Choroid plexus epithelial cell (primary cell): ENCODE measurements around the gene DTX3L.

Experiments
- DNase-seq: peaks from one replicate; pipeline ENCODE4 v3.0.0-alpha.2; 2010; ENCODE audit warnings: low read depth
- H3K4me3 ChIP-seq: 2 replicates; pipeline ENCODE4 v1.5.1; 2011; ENCODE audit warnings: low read depth, mild to moderate bottlenecking, control low read depth, low read length, moderate library complexity
- TF ChIP-seq, protein P1 (sequence below): conservative IDR thresholded peaks from 2 replicates; pipeline ENCODE4 v1.5.1; 2011; ENCODE audit warnings: low read depth, mild to moderate bottlenecking, control low read depth, inconsistent platforms, low read length, moderate library complexity

Gene DTX3L

DNA sequence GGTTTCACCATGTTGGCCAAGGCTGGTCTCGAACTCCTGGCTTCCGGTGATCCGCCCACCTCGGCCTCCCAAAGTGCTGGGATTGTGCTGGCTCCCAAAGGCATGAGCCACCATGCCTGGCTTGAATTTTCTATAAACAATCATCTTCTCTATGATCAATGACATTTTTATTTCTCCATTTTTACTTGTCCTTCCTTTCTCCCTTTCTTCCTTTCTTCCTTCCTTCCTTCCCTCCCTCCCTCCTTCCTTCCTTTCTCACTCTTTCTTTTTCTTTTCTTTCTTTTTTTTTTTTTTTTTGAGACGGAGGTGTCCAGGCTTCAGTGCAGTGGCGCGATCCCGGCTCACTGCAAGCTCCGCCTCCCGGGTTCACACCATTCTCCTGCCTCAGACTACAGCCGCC is 40.8 kb upstream of the DTX3L start:
- TF ChIP-seq, protein P1, sequence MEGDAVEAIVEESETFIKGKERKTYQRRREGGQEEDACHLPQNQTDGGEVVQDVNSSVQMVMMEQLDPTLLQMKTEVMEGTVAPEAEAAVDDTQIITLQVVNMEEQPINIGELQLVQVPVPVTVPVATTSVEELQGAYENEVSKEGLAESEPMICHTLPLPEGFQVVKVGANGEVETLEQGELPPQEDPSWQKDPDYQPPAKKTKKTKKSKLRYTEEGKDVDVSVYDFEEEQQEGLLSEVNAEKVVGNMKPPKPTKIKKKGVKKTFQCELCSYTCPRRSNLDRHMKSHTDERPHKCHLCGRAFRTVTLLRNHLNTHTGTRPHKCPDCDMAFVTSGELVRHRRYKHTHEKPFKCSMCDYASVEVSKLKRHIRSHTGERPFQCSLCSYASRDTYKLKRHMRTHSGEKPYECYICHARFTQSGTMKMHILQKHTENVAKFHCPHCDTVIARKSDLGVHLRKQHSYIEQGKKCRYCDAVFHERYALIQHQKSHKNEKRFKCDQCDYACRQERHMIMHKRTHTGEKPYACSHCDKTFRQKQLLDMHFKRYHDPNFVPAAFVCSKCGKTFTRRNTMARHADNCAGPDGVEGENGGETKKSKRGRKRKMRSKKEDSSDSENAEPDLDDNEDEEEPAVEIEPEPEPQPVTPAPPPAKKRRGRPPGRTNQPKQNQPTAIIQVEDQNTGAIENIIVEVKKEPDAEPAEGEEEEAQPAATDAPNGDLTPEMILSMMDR: no peak
- H3K4me3 ChIP-seq: no peak overlapping the region

DNA sequence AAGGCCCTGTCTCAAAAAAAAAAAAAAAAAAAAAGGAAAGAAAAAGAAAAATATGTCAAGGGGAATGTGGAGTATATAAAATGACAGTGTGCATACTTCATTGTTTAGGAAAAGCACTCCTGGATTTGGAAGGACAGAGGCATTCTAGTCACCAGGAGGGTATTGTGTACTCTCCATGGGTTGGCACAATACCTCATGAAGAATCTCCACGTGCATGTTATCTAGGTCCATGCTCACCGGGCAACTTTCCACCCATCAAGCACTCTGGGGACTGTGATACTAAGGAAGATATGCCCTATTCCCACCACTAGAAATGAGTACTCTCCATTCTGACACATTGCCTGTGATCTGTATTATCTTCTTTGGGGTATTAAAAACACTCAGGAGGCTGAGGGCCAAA is 34.0 kb upstream of the DTX3L start:
- no peak for DNase-seq
- TF ChIP-seq, protein P1: no peak
- H3K4me3 ChIP-seq: no peak overlapping the region

More for the DNA sequence above, 40.8 kb upstream of the DTX3L start:
- no peak for DNase-seq

DNA sequence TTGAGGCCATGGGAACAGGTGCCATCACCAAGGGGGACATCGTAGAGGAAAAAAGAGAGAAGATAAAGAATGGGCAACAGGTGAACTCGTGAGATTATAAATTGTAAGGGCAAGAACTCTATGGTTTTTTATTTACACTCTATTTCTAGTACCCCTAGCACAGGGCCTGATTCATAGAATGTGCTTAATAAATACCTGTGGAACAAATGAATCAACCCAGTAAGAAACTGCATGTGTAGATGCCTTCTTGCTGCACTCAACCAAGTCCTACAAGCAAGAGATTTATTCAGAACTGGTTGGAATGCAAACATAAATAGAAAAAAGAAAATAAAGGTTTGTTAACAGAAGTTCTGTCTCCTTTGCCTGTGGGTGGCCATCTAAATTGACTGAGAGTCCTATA is 30.7 kb upstream of the DTX3L start:
- TF ChIP-seq, protein P1: no peak
- DNase-seq: no peak
- H3K4me3 ChIP-seq: no peak overlapping the region

DNA sequence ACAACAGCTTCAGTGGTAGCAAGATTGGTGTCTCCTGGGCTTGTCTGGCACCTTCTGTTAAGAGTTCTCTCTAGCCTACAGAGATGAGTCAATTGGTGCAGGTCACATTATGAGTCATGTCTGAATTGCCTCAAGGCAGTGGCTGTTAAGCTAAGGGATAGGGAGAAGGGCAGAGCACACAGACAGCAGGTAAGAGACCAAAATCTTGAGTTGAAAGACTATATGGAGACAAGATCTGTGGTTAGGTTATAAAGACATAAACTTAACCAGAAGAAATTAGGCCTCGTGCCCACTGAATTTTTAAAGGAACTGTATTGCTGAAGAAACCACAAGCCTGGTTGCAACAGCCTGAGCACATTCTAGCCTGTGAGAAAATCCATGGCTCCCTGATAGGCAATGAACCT is 30.2 kb upstream of the DTX3L start:
- H3K4me3 ChIP-seq: no peak overlapping the region
- TF ChIP-seq, protein P1: no peak
- peak; percentile 85 for DNase-seq

DNA sequence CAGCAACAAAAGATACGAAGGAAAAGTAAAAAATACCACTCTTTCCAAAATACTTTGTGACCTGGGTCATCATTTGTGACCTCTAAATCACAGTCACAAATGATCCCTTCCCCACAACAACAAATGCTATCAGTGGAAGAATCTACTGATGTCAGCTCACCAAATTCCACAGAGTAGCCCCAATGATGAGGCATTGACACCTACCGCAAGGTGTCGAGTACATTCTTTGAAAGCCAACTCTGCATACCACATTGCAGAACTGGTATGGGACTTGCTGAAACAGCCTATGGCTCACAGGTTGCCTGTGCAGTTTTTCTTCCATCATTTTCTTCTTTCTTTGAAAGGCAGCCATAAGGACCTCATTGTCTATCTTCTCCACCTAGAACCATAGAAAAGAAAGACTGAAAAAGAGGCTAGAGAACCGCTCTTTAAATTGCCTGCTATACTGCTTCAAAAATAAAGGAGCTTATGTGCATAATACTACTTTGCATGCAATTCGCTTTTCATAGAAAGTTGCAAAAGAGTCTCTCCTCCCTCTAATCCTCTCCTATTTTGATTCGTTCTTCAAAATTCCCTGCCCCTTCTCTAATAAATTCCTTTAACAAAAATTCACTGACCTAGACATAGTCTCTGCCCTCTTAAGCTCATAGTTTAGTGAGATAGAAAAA is 28.0 kb upstream of the DTX3L start:
- no peak for DNase-seq
- TF ChIP-seq, protein P1: no peak
- H3K4me3 ChIP-seq: no peak overlapping the region

DNA sequence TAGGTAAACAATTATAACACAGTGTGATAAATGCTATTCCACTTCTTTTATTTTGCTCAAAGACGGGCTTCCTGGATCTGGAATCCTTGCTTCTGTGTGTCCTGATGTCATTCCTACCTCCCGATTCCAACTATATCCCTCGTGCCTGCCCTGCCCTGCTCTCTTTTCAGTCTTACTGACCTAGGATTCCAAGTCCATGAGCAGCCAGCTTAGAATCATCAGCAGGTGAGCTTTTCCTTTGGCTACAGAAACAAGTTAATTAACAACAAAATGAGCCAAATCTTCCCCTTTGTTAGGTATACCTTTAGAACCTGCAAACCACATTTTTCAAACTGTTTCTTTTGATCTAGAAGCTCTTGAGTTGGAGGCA is 27.5 kb upstream of the DTX3L start:
- no peak overlapping the region for H3K4me3 ChIP-seq
- TF ChIP-seq, protein P1: no peak
- no peak for DNase-seq

DNA sequence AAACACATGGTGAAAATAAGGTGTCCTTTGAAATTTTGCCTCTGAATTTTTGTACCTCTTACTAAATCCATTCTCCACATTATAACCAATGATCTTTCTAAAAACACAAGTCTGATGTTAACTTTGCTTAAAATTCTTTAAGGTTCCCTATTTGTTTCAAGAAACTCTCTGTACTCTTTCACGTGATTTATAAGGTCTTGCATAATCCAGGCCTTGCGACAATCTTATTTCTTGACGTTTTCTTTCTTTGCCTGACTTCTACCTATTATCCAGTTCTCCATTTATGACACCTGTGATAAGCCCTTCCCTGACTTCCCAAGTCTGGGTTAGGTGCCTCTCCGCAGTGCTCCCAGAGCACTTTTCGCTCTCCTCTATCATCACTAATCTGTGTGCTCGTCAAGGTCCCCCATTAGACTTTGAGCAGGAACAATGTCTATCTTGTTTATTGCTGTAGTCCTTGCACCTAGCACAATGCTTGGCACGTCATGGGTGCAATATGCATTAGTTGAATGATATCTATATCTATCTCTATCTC is 25.1 kb upstream of the DTX3L start:
- TF ChIP-seq, protein P1: no peak
- DNase-seq: no peak
- H3K4me3 ChIP-seq: no peak overlapping the region
